Esophagus squamous epithelium (tissue), 5 donors: Measurements from ENCODE around the gene CFAP53. TPM values are rescaled to one million over a fixed set of nuclear protein-coding genes. Genes with fewer than 3 reads are reported as not detected.
A peak's percentile ranks its signal among the peaks of the same experiment; 100 is the strongest.

Experiments
- DNase-seq: peaks from one replicate; lab custom pipeline; 2025; lab: John Stamatoyannopoulos, UW
- H3K27ac ChIP-seq, 4 donors: fragments of 200-600 bp; sonication (generic); one replicate each; pipeline ENCODE4 v1.5.1; 2016 to 2019; ENCODE audit warnings: mild to moderate bottlenecking in 1 of 4
- H3K27me3 ChIP-seq, 4 donors: fragments of 200-600 bp; sonication (generic); 1 replicate in 3 of 4; 2 replicates in 1 of 4; pipeline versions ENCODE4 v1.5.1 to v1.6.0; 2017 to 2021; ENCODE audit warnings: antibody characterized with exemption in 1 of 4
- H3K36me3 ChIP-seq, 3 donors: fragments of 200-600 bp; sonication (generic); one replicate each; pipeline ENCODE4 v1.5.1; 2016 to 2019
- H3K4me1 ChIP-seq, 3 donors: fragments of 200-600 bp; sonication (generic); one replicate each; pipeline ENCODE4 v1.5.1; 2017 to 2019
- H3K4me3 ChIP-seq, 4 donors: fragments of 200-600 bp; sonication (generic); 1 replicate in 3 of 4; 2 replicates in 1 of 4; pipeline ENCODE4 v1.5.1; 2016 to 2019; ENCODE audit warnings: mild to moderate bottlenecking in 2 of 4, moderate library complexity in 1 of 4
- H3K9me3 ChIP-seq, 3 donors: fragments of 200-600 bp; sonication (generic); one replicate each; pipeline ENCODE4 v1.5.1; 2016 to 2019
- POLR2A ChIP-seq, 4 donors: fragments of 450-650 bp; IDR thresholded peaks; one replicate each; pipeline ENCODE4 v1.6.1; 2017; ENCODE audit warnings: antibody characterized with exemption in 4 of 4, mild to moderate bottlenecking in 4 of 4, moderate library complexity in 3 of 4
- WGBS, 2 donors: methylation state at CpG; one replicate each; pipeline ENCODE4 v1.1.5; 2018; 5-methylcytosine and 5-hydroxymethylcytosine counted together
- intact Hi-C: fragments of 100-400 bp; cut with DNase I; formaldehyde crosslinking; loops from one replicate; pipeline ENCODE4 v1.15.0; 2022
- total RNA-seq, 4 donors: library from RNA; depleted of rRNA; stranded (reverse); fragments of >200 nt; gene quantifications; one replicate each; pipeline ENCODE4 v1.1.0, GENCODE V29; 2016
- TF ChIP-seq, protein P1 (sequence below), 6 experiments: fragments of 450-650 bp in 4 of 6; fragments of 200-600 bp in 2 of 6; sonication (generic) in 2 of 6; IDR thresholded peaks; one replicate each; pipeline ENCODE4 v1.5.1; 2016 to 2019; ENCODE audit warnings: antibody characterized with exemption in 6 of 6, mild to moderate bottlenecking in 4 of 6, moderate library complexity in 4 of 6
- donor health status: DM: yes; HTN: yes; CAD: no.

CFAP53 gene
- total RNA-seq, 4 donors from 2014 or later = 0.19 TPM; not detected in 3

DNA sequence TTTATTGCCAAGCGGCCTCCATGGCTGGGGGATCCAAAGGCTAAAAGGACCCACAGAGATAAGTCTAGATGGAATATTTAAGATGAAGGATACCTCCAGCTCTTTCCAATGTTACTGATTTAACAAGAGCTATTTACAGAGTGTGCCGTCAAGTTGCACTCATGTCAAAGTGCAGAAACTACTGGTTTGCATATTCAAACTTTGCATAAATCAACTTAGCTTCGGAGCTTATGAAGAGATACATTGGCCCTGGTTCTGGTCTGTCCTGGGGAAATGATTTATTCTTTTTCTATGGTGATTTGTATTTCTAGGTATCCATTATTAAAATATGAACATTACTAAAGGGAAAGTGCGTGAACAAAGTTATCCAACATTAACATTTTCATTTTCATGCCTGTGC, 57.0 kb downstream of the CFAP53 start:
- peaks cover 0 to 57% (median 0%) of the 10 kb centered on the region in 4 donors for H3K27me3 ChIP-seq
- H3K4me1 ChIP-seq = no peaks in the 10 kb centered on the region
- TF ChIP-seq POLR2A (IDR thresholded peaks at IDR 0.05) = no peak
- TF ChIP-seq, protein P1, sequence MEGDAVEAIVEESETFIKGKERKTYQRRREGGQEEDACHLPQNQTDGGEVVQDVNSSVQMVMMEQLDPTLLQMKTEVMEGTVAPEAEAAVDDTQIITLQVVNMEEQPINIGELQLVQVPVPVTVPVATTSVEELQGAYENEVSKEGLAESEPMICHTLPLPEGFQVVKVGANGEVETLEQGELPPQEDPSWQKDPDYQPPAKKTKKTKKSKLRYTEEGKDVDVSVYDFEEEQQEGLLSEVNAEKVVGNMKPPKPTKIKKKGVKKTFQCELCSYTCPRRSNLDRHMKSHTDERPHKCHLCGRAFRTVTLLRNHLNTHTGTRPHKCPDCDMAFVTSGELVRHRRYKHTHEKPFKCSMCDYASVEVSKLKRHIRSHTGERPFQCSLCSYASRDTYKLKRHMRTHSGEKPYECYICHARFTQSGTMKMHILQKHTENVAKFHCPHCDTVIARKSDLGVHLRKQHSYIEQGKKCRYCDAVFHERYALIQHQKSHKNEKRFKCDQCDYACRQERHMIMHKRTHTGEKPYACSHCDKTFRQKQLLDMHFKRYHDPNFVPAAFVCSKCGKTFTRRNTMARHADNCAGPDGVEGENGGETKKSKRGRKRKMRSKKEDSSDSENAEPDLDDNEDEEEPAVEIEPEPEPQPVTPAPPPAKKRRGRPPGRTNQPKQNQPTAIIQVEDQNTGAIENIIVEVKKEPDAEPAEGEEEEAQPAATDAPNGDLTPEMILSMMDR (IDR thresholded peaks at IDR 0.05) = no peak
- no peak overlapping the region for H3K4me3 ChIP-seq
- intact Hi-C loops = no loop called here
- H3K9me3 ChIP-seq = no peaks in the 10 kb centered on the region
- no peaks in the 10 kb centered on the region for H3K36me3 ChIP-seq
- 88 to 94% methylated on average over 4 of the region's 4 CpGs for WGBS, 2 donors
- no peak for DNase-seq
- no peak overlapping the region for H3K27ac ChIP-seq

DNA sequence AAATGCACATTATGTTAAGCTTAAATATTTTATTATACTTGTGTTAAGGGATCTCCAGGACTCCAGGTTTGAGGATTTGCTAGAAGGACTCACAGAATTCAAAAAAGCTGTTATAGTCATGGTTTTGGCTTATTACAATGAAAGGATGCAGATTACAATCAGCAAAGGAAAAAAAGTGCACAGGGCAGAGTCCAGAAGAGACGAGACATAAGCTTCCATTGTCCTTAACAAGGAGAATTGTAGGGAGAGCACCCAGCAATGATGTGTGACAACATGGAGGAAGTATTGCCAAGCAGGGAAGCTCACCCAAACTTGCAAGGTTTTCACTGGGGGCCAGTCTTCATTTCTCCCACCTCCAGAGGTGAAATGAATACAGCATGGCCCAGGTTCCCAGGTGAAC, 58.6 kb downstream of the CFAP53 start:
- Histone ChIP-seq H3K27me3 (peaks cover 0 to 57% (median 0%) of the 10 kb centered on the region in 4 donors), H3K4me3 (no peak overlapping the region), H3K36me3 (no peaks in the 10 kb centered on the region), H3K9me3 (no peaks in the 10 kb centered on the region), H3K4me1 (peaks cover 0 to 6% (median 0%) of the 10 kb centered on the region in 3 donors), H3K27ac (no peak overlapping the region)
- no peak for DNase-seq
- TF ChIP-seq, protein P1 (IDR thresholded peaks at IDR 0.05) = no peak
- TF ChIP-seq POLR2A (IDR thresholded peaks at IDR 0.05) = no peak
- 36 to 50% methylated on average over 1 of the region's 1 CpG for WGBS, 2 donors
- intact Hi-C loops = no loop called here

DNA sequence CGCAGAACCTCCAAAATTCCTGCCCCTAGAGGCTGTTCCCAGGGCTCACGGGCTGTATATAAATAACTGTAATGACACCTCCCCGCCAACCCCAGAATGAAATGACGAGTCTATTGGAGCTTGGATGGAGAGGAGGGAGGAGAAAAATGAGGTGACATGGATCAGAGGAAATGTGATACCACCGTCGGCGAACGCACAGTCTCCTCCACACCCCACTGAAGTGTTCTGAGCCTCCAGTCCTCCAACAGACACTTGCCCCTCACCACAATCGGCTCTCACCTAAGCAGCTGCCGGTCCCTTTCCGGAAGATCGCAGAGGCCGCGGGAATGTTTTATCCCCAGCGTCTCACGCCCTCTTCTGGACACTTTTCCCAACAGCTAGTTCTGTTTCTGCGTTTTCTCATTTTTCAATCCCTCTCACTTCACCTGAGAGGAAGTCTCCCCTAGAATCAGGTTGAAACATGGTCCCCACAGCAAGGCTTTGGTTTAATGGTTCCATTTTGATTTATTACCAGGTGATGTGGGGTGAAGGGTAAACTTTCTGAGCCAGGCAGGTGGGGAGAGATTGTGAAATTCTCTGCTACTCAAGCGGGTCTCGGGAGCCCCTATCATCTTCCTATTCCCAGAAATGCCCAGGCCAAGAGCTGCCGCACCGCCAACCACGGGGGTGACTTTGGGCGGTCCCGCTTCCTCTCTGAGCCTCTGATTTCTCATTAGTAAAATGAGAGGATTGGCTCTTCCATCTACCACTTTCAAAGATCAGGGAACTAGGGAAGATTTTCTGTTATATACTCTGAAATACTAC, 62.3 kb downstream of the CFAP53 start:
- WGBS, 2 donors = 22 to 28% methylated on average over 23 to 24 of the region's 24 CpGs
- H3K9me3 ChIP-seq = no peaks in the 10 kb centered on the region
- H3K36me3 ChIP-seq = no peaks in the 10 kb centered on the region
- peaks cover 0 to 6% (median 0%) of the 10 kb centered on the region in 3 donors for H3K4me1 ChIP-seq
- peak overlapping the region in 1 of 4 donors; percentile 23 for H3K4me3 ChIP-seq
- intact Hi-C loops = no loop called here
- no peak for DNase-seq
- peaks cover 0 to 49% (median 0%) of the 10 kb centered on the region in 4 donors for H3K27me3 ChIP-seq
- TF ChIP-seq, protein P1 (IDR thresholded peaks at IDR 0.05) = peak; percentile 29 to 71 (median 61)
- TF ChIP-seq POLR2A (IDR thresholded peaks at IDR 0.05) = no peak
- H3K27ac ChIP-seq = no peak overlapping the region

DNA sequence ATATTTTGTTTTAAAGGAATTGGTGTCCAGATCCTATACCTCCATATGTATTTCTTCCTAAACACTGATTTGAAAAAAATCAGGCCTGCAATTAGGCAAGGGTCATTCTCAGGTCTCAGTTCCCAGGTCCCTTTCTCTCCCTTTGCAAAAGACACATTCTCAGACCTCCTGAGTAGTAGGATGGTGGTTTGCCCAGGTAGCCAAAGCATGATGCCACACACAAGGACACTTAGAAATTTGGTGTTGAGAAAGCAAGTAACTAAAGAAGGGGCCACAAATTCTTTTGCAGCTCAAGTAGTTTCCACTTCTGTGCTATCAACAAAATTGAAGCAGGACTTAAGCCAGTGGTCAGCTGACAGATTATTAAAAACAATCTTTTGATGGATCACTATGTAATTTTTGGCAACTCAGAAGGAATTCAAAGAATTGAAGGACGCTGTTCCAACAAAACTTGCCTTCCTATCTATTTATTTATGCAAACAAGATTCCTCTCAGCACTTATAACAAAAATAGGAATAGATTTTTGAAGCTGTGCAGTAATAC, 64.7 kb downstream of the CFAP53 start:
- no peak for DNase-seq
- WGBS, 2 donors = 64 to 74% methylated on average over 1 of the region's 1 CpG
- intact Hi-C loops = no loop called here

More for the DNA sequence above, 64.7 kb downstream of the CFAP53 start:
- H3K36me3 ChIP-seq = no peaks in the 10 kb centered on the region
- H3K4me3 ChIP-seq = no peak overlapping the region
- no peaks in the 10 kb centered on the region for H3K9me3 ChIP-seq
- no peak overlapping the region for H3K27ac ChIP-seq
- H3K27me3 ChIP-seq = peaks cover 0 to 74% (median 0%) of the 10 kb centered on the region in 4 donors
- H3K4me1 ChIP-seq = peaks cover 0 to 6% (median 0%) of the 10 kb centered on the region in 3 donors
- no peak for TF ChIP-seq POLR2A (IDR thresholded peaks at IDR 0.05)
- TF ChIP-seq, protein P1 (IDR thresholded peaks at IDR 0.05) = no peak
